GM12878 (cell line): ENCODE measurements around the gene CELF2. TPM values are rescaled to one million over a fixed set of nuclear protein-coding genes. Genes with fewer than 3 reads are reported as not detected.
A peak's percentile ranks its signal among the peaks of the same experiment; 100 is the strongest.

Experiments
- ATAC-seq: fragments of 200-7000 bp; cut with Tn5 transposase; 3 replicates; pipeline ENCODE4 v1.9.1; 2020; ENCODE audit warnings: mild to moderate bottlenecking, moderate library complexity
- BruUV-seq: library from RNA; stranded (reverse); fragments of 400-500 nt; replicated peaks from 2 replicates; lab custom pipeline; 2021; lab: Mats Ljungman, UMichigan
- CTCF ChIA-PET: fragments of 300-600 bp; sonication (Branson Sonifier 250); formaldehyde crosslinking; extraction: SDS; loops from one replicate; lab custom pipeline; 2021; ENCODE audit warnings: inconsistent platforms; lab: Yijun Ruan, JAX
- POLR2A ChIA-PET: fragments of 350-600 bp; formaldehyde crosslinking; extraction: SDS; loops from one replicate; lab custom pipeline; 2021; ENCODE audit warnings: inconsistent platforms; lab: Charles Lee
- RAD21 ChIA-PET: fragments of 300-600 bp; sonication (Branson Sonifier 250); formaldehyde crosslinking; loops from one replicate; lab custom pipeline; 2023; ENCODE audit warnings: antibody characterized with exemption; ENCODE audit not compliant: unreplicated experiment; lab: Charles Lee
- SMC1A ChIA-PET: fragments of 300-600 bp; sonication (Branson Sonifier 250); formaldehyde crosslinking; loops from one replicate; lab custom pipeline; 2023; ENCODE audit not compliant: unreplicated experiment, uncharacterized antibody; lab: Charles Lee
- DNase-seq: peaks from one replicate; pipeline ENCODE4 v3.0.0-alpha.2; 2011; ENCODE audit warnings: low read depth, low spot score
- FAIRE-seq: peaks from 3 replicates; lab custom pipeline; 2011; peaks lifted over from hg19 to GRCh38; lab: Jason Lieb, UNC
- H2AFZ ChIP-seq: 2 replicates; pipeline ENCODE4 v1.6.0; 2011; ENCODE audit warnings: low read depth, low read length, control low read depth; ENCODE audit not compliant: control insufficient read depth
- H3K27ac ChIP-seq: 2 replicates; pipeline ENCODE4 v1.5.1; 2011; ENCODE audit warnings: control low read depth; ENCODE audit not compliant: control insufficient read depth, insufficient read depth
- H3K27me3 ChIP-seq, 2 experiments: replicated peaks in 1 of 2; 2 replicates each; pipeline versions ENCODE4 v1.6.0 to v1.6.1; 2011; ENCODE audit warnings: low read length in 1 of 2; ENCODE audit not compliant: control insufficient read depth in 2 of 2, insufficient read depth in 2 of 2
- H3K36me3 ChIP-seq, 2 experiments: 2 replicates each; pipeline ENCODE4 v1.5.1; 2011; ENCODE audit warnings: low read length in 1 of 2; ENCODE audit not compliant: control insufficient read depth in 2 of 2, insufficient read depth in 2 of 2
- H3K4me1 ChIP-seq: 2 replicates; pipeline ENCODE4 v1.6.1; 2011; ENCODE audit warnings: mild to moderate bottlenecking, low read length, moderate library complexity, mixed read lengths; ENCODE audit not compliant: control insufficient read depth, insufficient read depth
- H3K4me2 ChIP-seq: 2 replicates; pipeline ENCODE4 v1.6.0; 2011; ENCODE audit warnings: control low read depth; ENCODE audit not compliant: control insufficient read depth, insufficient read depth
- H3K4me3 ChIP-seq: fragments of 200-600 bp; sonication (generic); 2 replicates; pipeline ENCODE4 v1.5.1; 2016
- H3K79me2 ChIP-seq: 2 replicates; pipeline ENCODE4 v1.6.0; 2011; ENCODE audit warnings: low read length; ENCODE audit not compliant: control insufficient read depth, insufficient read depth
- H3K9ac ChIP-seq: 2 replicates; pipeline ENCODE4 v1.8.0; 2011; ENCODE audit warnings: low read length, control low read depth, mixed read lengths; ENCODE audit not compliant: control insufficient read depth, insufficient read depth
- H3K9me3 ChIP-seq: replicated peaks from 3 replicates; pipeline ENCODE4 v1.5.1; 2011; ENCODE audit warnings: mild to moderate bottlenecking, low read length; ENCODE audit not compliant: control insufficient read depth, insufficient read depth
- H4K20me1 ChIP-seq: 2 replicates; pipeline ENCODE4 v1.6.0; 2011; ENCODE audit not compliant: control insufficient read depth, insufficient read depth
- BCL3 ChIP-seq: IDR thresholded peaks from 2 replicates; pipeline ENCODE4 v1.6.1; 2011; ENCODE audit warnings: borderline replicate concordance, low read depth, mild to moderate bottlenecking, moderate library complexity, low read length; ENCODE audit not compliant: insufficient read depth, poor library complexity, severe bottlenecking
- EP300 ChIP-seq, 2 experiments: fragments of 150-350 bp in 1 of 2; IDR thresholded peaks; 2 replicates each; pipeline ENCODE4 v1.6.1; 2011 to 2012; ENCODE audit warnings: low read depth in 2 of 2, low read length in 2 of 2, borderline replicate concordance in 1 of 2, improper control_type of control experiment in 1 of 2, inconsistent platforms in 1 of 2; ENCODE audit not compliant: control insufficient read depth in 1 of 2
- FOXM1 ChIP-seq: IDR thresholded peaks from 2 replicates; pipeline ENCODE4 v1.6.1; 2012; ENCODE audit warnings: low read depth, mild to moderate bottlenecking, inconsistent platforms, low read length, moderate library complexity
- HDGF ChIP-seq: fragments of 450-650 bp; IDR thresholded peaks from 2 replicates; pipeline ENCODE4 v1.6.1; 2016; ENCODE audit warnings: antibody characterized with exemption
- IKZF2 ChIP-seq, 2 experiments: fragments of 450-650 bp; IDR thresholded peaks; 2 replicates each; pipeline ENCODE4 v1.6.1; 2017; ENCODE audit warnings: mild to moderate bottlenecking in 2 of 2, moderate library complexity in 2 of 2
- MYB ChIP-seq: fragments of 150-350 bp; IDR thresholded peaks from 2 replicates; pipeline ENCODE4 v1.6.1; 2014; ENCODE audit warnings: mild to moderate bottlenecking, low read depth, low read length, borderline replicate concordance
- PKNOX1 ChIP-seq: fragments of 450-650 bp; IDR thresholded peaks from 2 replicates; pipeline ENCODE4 v1.6.1; 2016; ENCODE audit warnings: mild to moderate bottlenecking
- RAD21 ChIP-seq: IDR thresholded peaks from 2 replicates; pipeline ENCODE4 v1.6.1; 2011; ENCODE audit warnings: mild to moderate bottlenecking, low read depth, low read length, moderate library complexity; ENCODE audit not compliant: insufficient read depth
- RELA ChIP-seq: fragments of 450-650 bp; IDR thresholded peaks from 2 replicates; pipeline ENCODE4 v1.8.0; 2014; ENCODE audit warnings: borderline replicate concordance; ENCODE audit not compliant: partially characterized antibody
- SIX5 ChIP-seq: IDR thresholded peaks from 2 replicates; pipeline ENCODE4 v1.6.1; 2011; ENCODE audit warnings: mild to moderate bottlenecking, low read depth, low read length, moderate library complexity; ENCODE audit not compliant: severe bottlenecking
- STAT1 ChIP-seq: fragments of 450-650 bp; conservative IDR thresholded peaks from 2 replicates; pipeline ENCODE4 v1.6.1; 2014; ENCODE audit warnings: antibody characterized with exemption, mild to moderate bottlenecking
- WGBS: methylation state at CpG from one replicate; pipeline ENCODE4 v1.1.6; 2016; ENCODE audit warnings: low lambda C conversion rate; ENCODE audit not compliant: insufficient replicate concordance, insufficient coverage; ENCODE audit errors: missing lambda C conversion rate; 5-methylcytosine and 5-hydroxymethylcytosine counted together
- in situ Hi-C: fragments of 300-500 bp; cut with MboI; formaldehyde crosslinking; loops from 9 replicates; pipeline ENCODE4 v1.14.3; 2018; ENCODE audit warnings: mixed read lengths
- intact Hi-C: fragments of 100-400 bp; cut with micrococcal nuclease; formaldehyde crosslinking; loops from one replicate; pipeline ENCODE4 v1.14.2; 2022; ENCODE audit not compliant: unreplicated experiment
- polyA plus RNA-seq, 11 experiments: library from polyadenylated mRNA; depleted of rRNA in 4 of 11; unstranded in 6 of 11; stranded (reverse) in 5 of 11; fragments of >200 nt; fragmentation: Nextera tagmentation in 4 of 11; fragmentation: Illumina TruSeq in 1 of 11; extraction: Ambion mirVana in 4 of 11; extraction: Trizol in 1 of 11; gene quantifications; 1 replicate in 1 of 11; 2 replicates in 10 of 11; pipeline versions ENCODE4 v1.2.1 to v1.2.3, GENCODE V29; 2011 to 2016; ENCODE audit warnings: inconsistent platforms in 2 of 11, missing spikeins in 2 of 11, low read depth in 1 of 11
- total RNA-seq, 4 experiments: library from RNA; depleted of rRNA in 3 of 4; stranded (reverse); fragments of >200 nt in 3 of 4; fragmentation: Illumina TruSeq in 1 of 4; extraction: Trizol in 1 of 4; gene quantifications; 2 replicates each; pipeline versions ENCODE4 v1.2.1 to v1.2.3, GENCODE V29; 2013 to 2021
- TF ChIP-seq, protein P1 (sequence below): fragments of 450-650 bp; IDR thresholded peaks from 2 replicates; pipeline ENCODE4 v1.6.1; 2017; ENCODE audit warnings: antibody characterized with exemption, mild to moderate bottlenecking, moderate library complexity

Gene CELF2
- total and polyA plus RNA-seq, 10 of the 15 experiments (the other 5 are each of a cell fraction or from before 2014, with no cell fraction given) = 20.8 to 129 (median 86.3) TPM

GRCh38 chr10:11270135-11270857, 252.6 kb downstream of the CELF2 start (continued):
- TF ChIP-seq PKNOX1 (peak; percentile 49; the same call in 1 of the 2 replicates), RELA (peak; percentile 66), RAD21 (peak; percentile 98), BCL3 (peak; percentile 61), SIX5 (no peak), MYB (peak; percentile 37; the same call in 1 of the 2 replicates)

DNA sequence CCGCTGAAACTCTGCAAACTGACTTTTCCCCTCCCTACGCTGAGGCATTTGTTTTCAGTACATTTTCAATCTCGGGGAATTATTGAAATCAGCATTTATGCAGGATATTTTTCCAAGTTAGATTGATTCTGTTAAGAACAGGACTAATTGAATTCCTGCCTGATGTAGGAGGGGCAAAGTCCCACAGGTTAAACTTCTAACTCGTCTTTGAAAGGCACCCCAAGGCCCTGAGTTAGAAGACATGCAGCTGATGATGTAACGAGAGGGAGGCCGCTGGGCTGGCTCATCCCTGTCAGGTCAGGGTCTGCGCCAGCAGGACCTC, 253.1 kb downstream of the CELF2 start:
- Histone ChIP-seq H2AFZ (no peak overlapping the region), H4K20me1 (no peaks in the 10 kb centered on the region), H3K9ac (0 out of 2 replicates have a peak overlapping the region, but pooled peaks have one; percentile 10), H3K79me2 (peaks cover 45% of the 10 kb centered on the region), H3K9me3 (no peaks in the 10 kb centered on the region), H3K4me1 (peaks cover 50% of the 10 kb centered on the region), H3K36me3 (peaks cover 18 to 30% of the 10 kb centered on the region in 2 experiments), H3K27ac (peak overlapping the region; percentile 24; the same call in 1 of the 2 replicates), H3K4me3 (no peak overlapping the region), H3K27me3 (no peaks in the 10 kb centered on the region), H3K4me2 (no peak overlapping the region)
- no peak for ATAC-seq
- WGBS = 42% methylated on average over 7 of the region's 7 CpGs
- CTCF ChIA-PET = interaction anchor here (0.9 to 6.5 kb wide), 23 partner anchors 8 to 256 kb away, joined by 3 to 114 read pairs (median 11); no protein-coding TSS in a partner anchor
- SMC1A ChIA-PET = interaction anchor here (0.9 to 6.5 kb wide), 19 partner anchors 9 to 233 kb away, joined by 3 to 97 read pairs (median 7); no protein-coding TSS in a partner anchor
- in situ Hi-C loops = loop anchor here (5.0 to 25.0 kb wide), 2 partner anchors 154 to 1659 kb away; no protein-coding TSS in a partner anchor
- RAD21 ChIA-PET = interaction anchor here (0.8 to 7.3 kb wide), 20 partner anchors 11 to 233 kb away, joined by 3 to 53 read pairs (median 14); no protein-coding TSS in a partner anchor
- no TSS peak for BruUV-seq
- POLR2A ChIA-PET = interaction anchor here (0.8 to 3.0 kb wide), 6 partner anchors 29 to 158 kb away, joined by 3 to 11 read pairs (median 4); no protein-coding TSS in a partner anchor
- intact Hi-C loops = loop anchor here (1.0 to 10.0 kb wide), 7 partner anchors 24 to 596 kb away; partner anchors contain the start of gene CELF2
- DNase-seq = no peak
- no peak for FAIRE-seq
- TF ChIP-seq, protein P1, sequence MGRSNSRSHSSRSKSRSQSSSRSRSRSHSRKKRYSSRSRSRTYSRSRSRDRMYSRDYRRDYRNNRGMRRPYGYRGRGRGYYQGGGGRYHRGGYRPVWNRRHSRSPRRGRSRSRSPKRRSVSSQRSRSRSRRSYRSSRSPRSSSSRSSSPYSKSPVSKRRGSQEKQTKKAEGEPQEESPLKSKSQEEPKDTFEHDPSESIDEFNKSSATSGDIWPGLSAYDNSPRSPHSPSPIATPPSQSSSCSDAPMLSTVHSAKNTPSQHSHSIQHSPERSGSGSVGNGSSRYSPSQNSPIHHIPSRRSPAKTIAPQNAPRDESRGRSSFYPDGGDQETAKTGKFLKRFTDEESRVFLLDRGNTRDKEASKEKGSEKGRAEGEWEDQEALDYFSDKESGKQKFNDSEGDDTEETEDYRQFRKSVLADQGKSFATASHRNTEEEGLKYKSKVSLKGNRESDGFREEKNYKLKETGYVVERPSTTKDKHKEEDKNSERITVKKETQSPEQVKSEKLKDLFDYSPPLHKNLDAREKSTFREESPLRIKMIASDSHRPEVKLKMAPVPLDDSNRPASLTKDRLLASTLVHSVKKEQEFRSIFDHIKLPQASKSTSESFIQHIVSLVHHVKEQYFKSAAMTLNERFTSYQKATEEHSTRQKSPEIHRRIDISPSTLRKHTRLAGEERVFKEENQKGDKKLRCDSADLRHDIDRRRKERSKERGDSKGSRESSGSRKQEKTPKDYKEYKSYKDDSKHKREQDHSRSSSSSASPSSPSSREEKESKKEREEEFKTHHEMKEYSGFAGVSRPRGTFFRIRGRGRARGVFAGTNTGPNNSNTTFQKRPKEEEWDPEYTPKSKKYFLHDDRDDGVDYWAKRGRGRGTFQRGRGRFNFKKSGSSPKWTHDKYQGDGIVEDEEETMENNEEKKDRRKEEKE = no peak
- TF ChIP-seq STAT1 (no peak), EP300 (IDR thresholded peaks at IDR 0.05; ENCODE audit: borderline replicate concordance in 1 of 2, control insufficient read depth in 1 of 2, low read depth in 2 of 2, low read length in 2 of 2) (0 out of 4 replicates have a peak, but pooled peaks of 1 of the 2 experiments have one; percentile 16), IKZF2 (IDR thresholded peaks at IDR 0.05) (no peak), FOXM1 (peak; percentile 53; the same call in 1 of the 2 replicates), HDGF (0 out of 2 replicates have a peak, but pooled peaks have one; percentile 0)
